Measurements from ENCODE around the gene SMC4. TPM values are rescaled to one million over a fixed set of nuclear protein-coding genes. Genes with fewer than 3 reads are reported as not detected.
A peak's percentile ranks its signal among the peaks of the same experiment; 100 is the strongest.
"Not testable (repeated sequence)": the region's sequence is repeated elsewhere in the genome, so short reads cannot be mapped to it uniquely, and the experiment has no call there.

SMC4 gene
- total RNA-seq, 1 donor = 130 TPM

- TF ChIP-seq CTCF (IDR thresholded peaks at IDR 0.05; ENCODE audit: insufficient read depth, low read length) = no peak
- H3K4me3 ChIP-seq (ENCODE audit: low read depth, low read length) = peak within 1 kb of the TSS; percentile 94
- DNase-seq (ENCODE audit: low read depth) = peak; percentile 97
Measured at GRCh38 chr3:160449636-160450598, 50.5 kb downstream of the SMC4 start, which contains the start of gene TRIM59. Gene TRIM59, minus strand, starts transcription at chr3:160449786. Its CDS starts 10,603 bp downstream, at chr3:160439183.

GRCh38 chr3:160450846-160451245 lies 51.4 kb downstream of the SMC4 start:
- peak; percentile 92 for DNase-seq (ENCODE audit: low read depth)
- no peak overlapping the region for H3K4me3 ChIP-seq (ENCODE audit: low read depth, low read length)
- TF ChIP-seq CTCF (IDR thresholded peaks at IDR 0.05; ENCODE audit: insufficient read depth, low read length) = peak; percentile 43

- TF ChIP-seq CTCF (IDR thresholded peaks at IDR 0.05; ENCODE audit: insufficient read depth, low read length) = no peak
- DNase-seq (ENCODE audit: low read depth) = no peak
- no peak overlapping the region for H3K4me3 ChIP-seq (ENCODE audit: low read depth, low read length)
Measured at GRCh38 chr3:160451602-160452001, 52.2 kb downstream of the SMC4 start.

- not testable (repeated sequence) for DNase-seq (ENCODE audit: low read depth); H3K4me3 ChIP-seq (ENCODE audit: low read depth, low read length)
Measured at GRCh38 chr3:160452251-160452650, 52.8 kb downstream of the SMC4 start.

- no peak for DNase-seq (ENCODE audit: low read depth)
- H3K4me3 ChIP-seq (ENCODE audit: low read depth, low read length) = no peak overlapping the region
- TF ChIP-seq CTCF (IDR thresholded peaks at IDR 0.05; ENCODE audit: insufficient read depth, low read length) = no peak
Measured at GRCh38 chr3:160454995-160455394, 55.5 kb downstream of the SMC4 start.

GRCh38 chr3:160455846-160456245 lies 56.4 kb downstream of the SMC4 start:
- TF ChIP-seq CTCF (IDR thresholded peaks at IDR 0.05; ENCODE audit: insufficient read depth, low read length) = no peak
- DNase-seq (ENCODE audit: low read depth) = no peak
- no peak overlapping the region for H3K4me3 ChIP-seq (ENCODE audit: low read depth, low read length)

- TF ChIP-seq CTCF (IDR thresholded peaks at IDR 0.05; ENCODE audit: insufficient read depth, low read length) = no peak
- H3K4me3 ChIP-seq (ENCODE audit: low read depth, low read length) = no peak overlapping the region
- DNase-seq (ENCODE audit: low read depth) = no peak
Measured at GRCh38 chr3:160458151-160458550, 58.7 kb downstream of the SMC4 start.

All from fibroblast of the aortic adventitia (primary cell).